ENCODE results near the gene AHCY. TPM values are rescaled to one million over a fixed set of nuclear protein-coding genes. Genes with fewer than 3 reads are reported as not detected.
"Not testable (repeated sequence)": the region's sequence is repeated elsewhere in the genome, so short reads cannot be mapped to it uniquely, and the experiment has no call there.

AHCY gene
- total RNA-seq, 3 donors from 2014 or later: 66.9 to 105 (median 88.4) TPM

GRCh38 chr20:34299556-34300255 lies 3.4 kb downstream of the AHCY start:
- DNase-seq (ENCODE audit: low spot score in 2 of 2): no peak
- Histone ChIP-seq H3K27ac (no peak overlapping the region), H3K9me3 (no peaks in the 10 kb centered on the region), H3K27me3 (no peaks in the 10 kb centered on the region), H3K36me3 (no peaks in the 10 kb centered on the region), H3K4me1 (peaks cover 0 to 4% of the 10 kb centered on the region in 2 donors), H3K4me3 (no peak overlapping the region)
- intact Hi-C loops (cut with DNase I; ENCODE audit: low total_unique reads): no loop called here
- TF ChIP-seq CTCF (IDR thresholded peaks at IDR 0.05): no peak
- TF ChIP-seq POLR2A (IDR thresholded peaks at IDR 0.05): no peak
- TF ChIP-seq POLR2AphosphoS5 (IDR thresholded peaks at IDR 0.05): no peak

- DNase-seq (ENCODE audit: low spot score in 2 of 2); H3K9me3 ChIP-seq; H3K36me3 ChIP-seq; intact Hi-C loops (cut with DNase I; ENCODE audit: low total_unique reads); H3K4me1 ChIP-seq; H3K4me3 ChIP-seq; H3K27me3 ChIP-seq; H3K27ac ChIP-seq: not testable (repeated sequence)
Observed at GRCh38 chr20:34298294-34298784, 4.8 kb downstream of the AHCY start.

GRCh38 chr20:34296468-34296867 lies 6.7 kb downstream of the AHCY start:
- Histone ChIP-seq H3K4me3 (no peak overlapping the region), H3K4me1 (no peaks in the 10 kb centered on the region), H3K36me3 (no peaks in the 10 kb centered on the region), H3K9me3 (no peaks in the 10 kb centered on the region), H3K27ac (no peak overlapping the region), H3K27me3 (no peaks in the 10 kb centered on the region)
- DNase-seq (ENCODE audit: low spot score in 2 of 2): no peak
- no peak for TF ChIP-seq CTCF (IDR thresholded peaks at IDR 0.05)
- no peak for TF ChIP-seq POLR2A (IDR thresholded peaks at IDR 0.05)
- no peak for TF ChIP-seq POLR2AphosphoS5 (IDR thresholded peaks at IDR 0.05)
- intact Hi-C loops (cut with DNase I; ENCODE audit: low total_unique reads): no loop called here

- H3K36me3 ChIP-seq: no peaks in the 10 kb centered on the region
- H3K4me1 ChIP-seq: no peaks in the 10 kb centered on the region
- no peak for DNase-seq (ENCODE audit: low spot score in 2 of 2)
- H3K27ac ChIP-seq: no peak overlapping the region
- no peak for TF ChIP-seq POLR2AphosphoS5 (IDR thresholded peaks at IDR 0.05)
- no peak for TF ChIP-seq CTCF (IDR thresholded peaks at IDR 0.05)
- no peaks in the 10 kb centered on the region for H3K27me3 ChIP-seq
- H3K4me3 ChIP-seq: no peak overlapping the region
- intact Hi-C loops (cut with DNase I; ENCODE audit: low total_unique reads): no loop called here
- H3K9me3 ChIP-seq: no peaks in the 10 kb centered on the region
Observed at GRCh38 chr20:34295284-34295683, 7.9 kb downstream of the AHCY start.

- no peak for TF ChIP-seq POLR2A (IDR thresholded peaks at IDR 0.05)
- TF ChIP-seq POLR2AphosphoS5 (IDR thresholded peaks at IDR 0.05): no peak
- no peak for TF ChIP-seq CTCF (IDR thresholded peaks at IDR 0.05)
- H3K27ac ChIP-seq: no peak overlapping the region
- H3K4me1 ChIP-seq: no peaks in the 10 kb centered on the region
- H3K4me3 ChIP-seq: no peak overlapping the region
- no peaks in the 10 kb centered on the region for H3K9me3 ChIP-seq
- H3K27me3 ChIP-seq: no peaks in the 10 kb centered on the region
- H3K36me3 ChIP-seq: no peaks in the 10 kb centered on the region
- intact Hi-C loops (cut with DNase I; ENCODE audit: low total_unique reads): no loop called here
- no peak for DNase-seq (ENCODE audit: low spot score in 2 of 2)
Observed at GRCh38 chr20:34294563-34294962, 8.6 kb downstream of the AHCY start.

Data from breast epithelium (tissue), 4 donors.